NCI-H510A (cell line): ENCODE results near the gene ADI1.
"Not testable (repeated sequence)": the region's sequence is repeated elsewhere in the genome, so short reads cannot be mapped to it uniquely, and the experiment has no call there.

Source experiments
- DNase-seq: peaks from one replicate; lab custom pipeline; 2025; lab: John Stamatoyannopoulos, UW

Gene ADI1

DNA sequence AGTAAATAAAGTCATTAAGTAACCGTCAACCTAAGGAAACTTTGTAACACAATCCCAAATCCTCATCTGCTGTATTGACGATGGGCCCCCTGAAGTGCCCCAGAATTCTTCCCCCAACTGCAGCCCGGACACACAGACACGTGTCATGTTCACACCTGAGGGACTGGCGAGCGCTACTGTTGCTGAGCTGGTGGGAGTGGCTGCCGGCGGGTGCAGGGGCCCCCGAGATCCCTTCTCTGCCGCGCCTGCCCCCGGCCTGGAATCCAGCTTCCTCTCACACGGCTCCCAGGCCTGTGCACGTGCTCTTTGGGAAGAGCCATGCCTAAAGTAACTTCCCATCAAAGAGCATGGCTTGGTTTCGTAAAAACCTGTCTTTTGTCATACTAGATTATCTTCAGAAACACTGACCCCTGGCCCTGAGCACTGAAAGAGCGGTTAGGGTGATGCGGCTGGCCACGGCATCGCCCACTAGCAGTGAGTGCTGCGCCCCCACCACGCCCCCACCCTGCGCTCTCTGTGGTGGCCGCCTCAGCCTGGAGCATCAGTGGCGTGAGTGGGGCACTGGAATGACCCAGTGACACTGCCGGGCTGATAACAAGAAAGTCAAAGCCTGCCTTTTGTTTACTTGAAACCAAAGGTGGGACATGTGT lies 56.0 kb downstream of the ADI1 start:
- DNase-seq, result no peak

DNA sequence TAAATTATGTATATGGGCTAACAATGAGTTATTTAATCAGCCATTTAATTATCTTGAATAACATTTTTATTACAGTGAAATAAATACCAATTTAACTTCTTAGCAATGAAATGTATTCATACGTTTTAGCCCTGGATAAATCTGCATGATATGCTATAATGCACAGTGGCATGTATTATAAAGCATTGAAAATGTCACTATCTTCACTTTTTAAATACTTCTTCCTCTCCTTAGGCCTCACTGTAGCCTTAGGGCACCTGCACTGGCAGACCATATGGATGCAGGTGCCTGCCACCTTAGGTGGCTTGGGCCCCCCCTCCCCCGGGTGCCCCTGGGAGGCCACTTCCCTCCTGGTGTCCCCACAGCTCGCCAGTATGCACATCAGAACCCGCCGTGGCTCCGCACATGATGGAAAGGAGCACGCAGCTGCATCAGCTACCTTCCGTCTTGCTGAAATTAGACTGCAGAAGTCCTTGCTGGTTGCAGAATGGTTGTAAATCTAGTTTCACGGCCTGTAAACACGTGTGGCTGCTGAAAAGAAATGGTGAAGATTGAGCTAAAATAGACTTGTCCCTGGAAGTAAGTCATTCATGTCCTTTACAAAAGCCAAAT lies 56.7 kb downstream of the ADI1 start:
- DNase-seq, result no peak

DNA sequence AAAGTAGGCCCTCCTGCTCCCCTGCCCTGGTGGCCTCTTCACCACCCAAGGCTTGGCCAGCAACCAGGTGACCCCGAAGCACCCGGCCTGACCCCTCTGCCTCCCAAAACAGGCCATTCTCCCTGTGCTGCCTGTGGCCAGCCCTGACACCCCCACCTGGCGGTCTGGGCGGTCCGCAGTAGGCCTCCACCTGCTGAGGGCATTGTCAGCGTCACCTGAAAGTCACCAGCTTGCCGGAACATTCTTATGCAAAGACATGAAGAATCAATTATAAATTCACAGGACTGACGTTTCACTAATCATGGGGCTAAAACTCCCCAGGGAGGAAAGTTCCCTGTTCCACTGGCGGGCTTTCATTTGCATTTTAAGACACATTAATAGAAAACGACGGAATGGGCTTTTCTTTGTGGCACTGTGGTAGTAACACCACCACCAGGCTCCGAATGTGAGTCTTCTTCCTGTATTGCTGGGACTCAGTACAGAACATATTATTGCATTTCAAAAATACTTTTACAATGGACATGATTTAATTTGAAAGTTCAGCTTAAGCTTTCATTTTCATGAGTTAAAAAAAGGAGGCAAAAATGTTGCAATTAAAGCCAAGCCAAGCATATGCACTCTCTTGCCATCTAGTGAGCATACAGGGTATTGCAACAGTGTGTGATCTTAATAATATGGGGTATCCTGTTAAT lies 57.4 kb downstream of the ADI1 start:
- DNase-seq, result peak; percentile 12

DNA sequence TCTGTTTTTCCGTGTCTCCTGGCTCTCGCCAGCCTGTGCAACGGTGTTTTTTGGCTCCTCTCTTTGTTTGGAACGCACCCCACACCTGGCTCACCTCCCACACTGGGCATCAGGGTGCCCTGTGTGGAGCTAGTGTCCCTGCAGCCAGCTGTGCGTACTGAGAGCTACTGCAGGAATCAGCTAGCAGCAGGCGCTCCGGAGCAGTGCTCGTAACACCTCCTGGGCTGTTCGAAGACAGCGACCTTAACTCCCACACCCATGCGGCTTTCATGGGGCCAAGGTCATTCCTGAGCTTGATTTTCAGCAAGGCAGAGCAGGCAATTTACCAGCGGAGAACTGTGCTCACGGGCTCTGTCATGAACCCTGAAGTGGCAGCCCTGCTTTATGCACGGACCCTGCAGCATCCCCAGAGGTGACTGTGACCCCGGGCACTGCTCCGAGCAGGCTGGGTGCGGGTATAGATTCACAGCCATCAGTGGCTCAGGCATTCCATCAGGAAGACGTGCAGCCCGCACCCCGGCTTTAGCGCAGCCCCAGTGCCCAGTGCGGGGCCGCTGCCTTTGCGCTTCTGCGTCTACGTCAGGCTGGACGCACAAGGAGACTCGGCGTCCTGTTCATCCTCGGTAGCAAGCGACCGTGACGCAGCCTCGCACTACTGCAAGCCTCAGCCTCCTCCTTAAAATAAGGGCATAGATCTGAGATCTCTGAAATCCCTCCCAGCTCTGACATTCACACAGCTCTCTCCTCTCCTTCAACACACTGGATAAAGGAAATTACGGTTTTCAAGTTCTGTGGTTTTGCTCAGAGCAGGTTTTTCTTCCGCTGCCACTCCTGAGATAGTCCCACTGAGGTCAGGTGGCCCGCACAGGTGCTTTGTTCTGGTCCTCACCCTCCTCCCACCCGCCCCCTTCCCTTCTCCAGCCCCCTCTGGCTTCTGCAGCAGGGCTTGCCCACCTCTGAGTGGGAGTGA lies 58.2 kb downstream of the ADI1 start:
- DNase-seq, result no peak

DNA sequence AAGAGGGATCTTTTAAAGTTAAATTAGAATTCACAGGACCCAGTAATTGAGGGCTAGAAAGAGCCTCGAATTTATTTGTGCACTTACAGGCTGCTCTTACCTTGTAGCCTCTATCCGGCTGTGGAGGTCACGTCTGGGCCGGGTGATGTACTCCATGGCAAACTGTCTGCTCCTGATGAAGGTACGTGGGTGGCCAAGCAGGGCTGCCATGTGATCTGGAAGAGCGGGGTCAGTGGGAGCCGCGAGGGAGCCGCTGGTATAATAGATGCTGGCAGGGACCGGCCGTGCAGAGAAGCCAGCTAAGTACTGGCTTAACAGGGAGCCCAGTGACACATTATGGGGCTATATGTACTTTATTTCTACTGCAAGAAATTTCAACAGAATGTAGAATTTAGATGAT lies 59.2 kb downstream of the ADI1 start:
- DNase-seq, result no peak

DNA sequence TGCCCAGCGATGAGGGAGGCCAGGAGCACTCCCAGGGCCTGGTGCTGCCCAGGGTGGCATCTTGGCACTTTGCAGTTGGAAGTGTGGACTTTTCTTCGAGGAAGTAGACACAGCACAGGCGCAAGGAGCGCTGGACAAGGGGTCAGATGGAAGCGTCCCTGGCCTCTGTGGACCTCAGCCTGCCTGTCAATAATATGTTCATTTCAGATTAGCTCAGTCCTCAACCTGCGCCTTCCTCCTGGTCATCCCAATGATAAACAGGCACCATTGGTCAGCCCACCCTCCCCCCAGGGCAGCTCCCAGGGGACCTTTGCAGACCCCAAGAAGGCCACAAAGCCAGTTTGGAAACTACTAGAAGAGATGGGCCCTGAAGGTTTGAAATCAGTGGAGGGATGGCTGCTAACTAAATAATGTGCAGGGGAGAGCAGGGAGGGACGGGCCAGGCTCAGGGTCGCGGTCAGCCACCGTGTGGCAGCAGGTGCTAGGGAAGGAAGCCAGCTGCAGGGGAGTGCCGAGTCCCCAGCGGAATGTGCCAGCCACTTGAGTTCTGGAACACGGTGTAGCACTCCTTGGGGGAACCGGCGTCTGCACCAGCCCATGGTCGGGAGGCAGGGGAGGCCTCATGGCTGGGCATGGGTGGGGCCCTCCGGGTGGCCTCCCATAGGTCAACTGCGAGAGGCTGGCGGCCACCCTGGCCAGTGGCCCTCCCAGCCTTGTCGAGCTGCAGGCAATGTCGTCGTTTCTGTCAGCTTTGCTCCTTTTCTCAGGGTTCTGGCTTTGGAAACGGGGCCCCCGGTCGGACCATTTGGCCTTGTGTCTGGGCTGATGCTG lies 59.9 kb downstream of the ADI1 start:
- DNase-seq, result no peak

DNA sequence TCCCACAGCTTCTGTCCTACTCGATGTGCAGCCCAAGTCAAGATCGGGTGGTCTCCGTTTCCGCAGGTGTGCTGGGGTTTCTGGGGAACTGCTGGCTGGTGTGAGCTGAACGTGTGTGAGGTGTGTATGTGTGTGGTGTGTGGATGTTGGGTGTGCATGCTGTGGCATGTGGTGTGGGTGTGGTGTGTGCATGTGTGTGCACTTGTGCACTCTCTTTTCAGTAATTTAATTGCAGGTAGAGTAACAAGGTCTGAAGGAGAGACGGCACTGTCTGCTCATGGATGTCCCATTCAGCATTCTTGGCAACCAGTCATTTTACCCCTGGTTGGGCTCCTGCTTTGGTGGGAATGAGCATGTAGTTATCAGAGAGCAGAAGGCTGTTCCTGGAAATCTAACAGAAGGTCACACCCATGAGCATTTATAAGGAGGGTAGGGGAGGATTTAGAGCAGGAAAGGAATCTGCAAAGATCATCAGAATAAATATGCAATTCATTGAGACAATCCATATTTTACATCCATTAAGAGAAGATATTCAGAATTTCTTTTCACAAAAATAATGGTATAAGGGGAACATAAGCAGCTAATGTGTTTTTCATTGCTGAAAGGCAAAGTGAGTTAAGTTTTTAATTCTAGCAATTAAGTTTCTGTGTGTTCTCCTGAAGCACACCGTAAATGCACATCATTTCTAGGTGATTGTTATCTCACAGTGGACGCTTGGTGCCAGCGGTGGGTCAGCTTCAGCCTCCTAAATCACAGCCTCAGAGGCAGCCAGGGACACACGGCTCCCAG lies 60.7 kb downstream of the ADI1 start:
- DNase-seq, result no peak

DNA sequence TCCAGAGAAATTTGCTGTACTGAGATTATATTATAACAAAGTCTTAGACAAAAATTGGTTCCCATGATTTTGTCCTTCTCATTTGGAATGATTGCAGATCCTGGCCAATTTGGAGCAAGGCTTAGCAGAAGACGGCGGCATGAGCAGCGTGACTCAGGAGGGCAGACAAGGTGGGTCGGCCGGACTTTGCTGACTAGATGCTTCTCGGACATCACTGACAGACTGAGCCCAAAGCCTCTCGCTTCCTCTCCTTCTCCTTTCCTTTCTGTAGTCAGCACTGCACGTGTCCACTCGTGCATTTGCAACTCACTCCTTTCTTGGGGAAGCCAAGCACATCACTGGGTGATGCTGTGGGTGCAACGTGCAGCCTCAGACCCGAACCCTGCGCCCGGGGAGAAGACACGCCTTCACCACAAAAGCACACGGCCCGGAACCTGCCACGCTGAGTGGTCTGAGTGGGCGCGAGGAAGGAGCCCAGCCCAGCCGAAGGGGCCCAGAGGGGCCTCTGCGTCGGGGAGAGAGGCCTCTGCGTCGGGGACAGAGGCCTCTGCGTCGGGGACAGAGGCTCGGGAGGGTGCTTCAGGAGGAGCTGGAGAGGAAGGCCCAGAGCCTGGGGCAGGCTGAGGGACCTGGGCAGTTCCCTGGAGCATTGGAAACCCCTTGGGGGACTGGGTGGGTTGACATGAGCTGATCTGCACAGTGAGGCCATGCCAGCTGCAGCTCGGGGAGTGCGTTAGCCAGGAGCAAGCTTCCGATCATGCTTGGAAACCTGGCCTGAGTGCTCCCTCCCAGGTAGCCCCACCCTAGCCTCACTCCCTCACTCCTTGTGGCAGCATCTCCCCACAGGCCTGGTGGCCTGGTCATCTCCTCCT lies 61.6 kb downstream of the ADI1 start:
- DNase-seq, result no peak

DNA sequence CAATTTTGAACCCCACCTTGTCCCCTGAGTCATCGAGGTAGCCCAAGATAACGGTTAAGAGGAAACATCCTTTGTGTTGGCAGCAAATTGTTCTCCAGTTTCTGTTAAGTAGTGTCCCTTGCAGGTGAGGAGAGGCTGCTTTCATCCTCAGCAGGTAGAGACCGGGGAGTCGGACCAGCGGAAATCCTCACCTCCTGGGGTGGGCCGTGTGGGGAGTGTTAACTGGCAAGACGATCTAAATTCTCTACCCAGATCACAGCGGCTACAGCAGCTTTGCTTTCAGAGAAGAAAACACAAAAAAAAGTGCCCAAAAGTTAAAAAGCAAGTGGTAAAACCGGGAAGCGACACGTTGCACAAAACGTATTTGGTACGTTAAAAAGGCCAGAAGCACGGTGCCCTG lies 63.2 kb downstream of the ADI1 start:
- no peak for DNase-seq

DNA sequence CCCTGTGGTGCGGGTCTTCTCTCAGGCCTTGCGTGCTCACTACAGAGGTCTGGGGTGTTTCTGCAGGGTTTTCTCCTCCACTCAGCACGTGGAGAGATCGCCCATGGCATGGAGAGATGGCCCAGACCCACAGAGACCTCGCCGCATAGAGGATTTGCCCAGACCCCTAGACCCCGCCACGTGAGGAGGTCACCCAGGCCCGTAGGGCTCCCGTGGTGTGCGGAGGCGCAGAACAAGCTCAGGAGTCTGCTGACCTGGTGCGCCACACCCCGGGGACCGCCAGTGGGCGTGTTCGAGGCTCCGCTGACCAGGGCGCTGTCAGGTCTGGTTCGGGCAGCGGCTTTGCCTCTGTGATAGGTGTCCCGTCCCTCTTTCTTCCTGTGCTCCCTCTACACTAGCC lies 64.5 kb downstream of the ADI1 start:
- DNase-seq, result no peak

DNA sequence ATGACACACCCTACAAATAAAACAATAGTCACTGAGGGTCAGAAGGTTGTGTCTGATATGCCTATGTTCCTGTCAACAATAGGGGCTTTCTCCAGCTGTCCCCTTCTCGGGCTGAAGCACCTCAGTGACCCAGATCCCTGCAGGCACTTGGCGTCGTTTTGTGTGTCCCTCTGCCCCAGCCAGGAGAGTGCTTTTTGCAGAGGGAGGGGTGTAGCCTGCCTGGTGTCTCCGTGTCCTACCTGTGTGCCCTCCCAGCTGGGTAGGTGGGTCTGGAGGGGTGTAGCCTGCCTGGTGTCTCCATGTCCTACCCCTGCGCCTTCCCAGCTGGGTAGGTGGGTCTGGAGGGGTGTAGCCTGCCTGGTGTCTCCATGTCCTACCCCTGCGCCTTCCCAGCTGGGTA lies 65.3 kb downstream of the ADI1 start:
- not testable (repeated sequence) for DNase-seq

DNA sequence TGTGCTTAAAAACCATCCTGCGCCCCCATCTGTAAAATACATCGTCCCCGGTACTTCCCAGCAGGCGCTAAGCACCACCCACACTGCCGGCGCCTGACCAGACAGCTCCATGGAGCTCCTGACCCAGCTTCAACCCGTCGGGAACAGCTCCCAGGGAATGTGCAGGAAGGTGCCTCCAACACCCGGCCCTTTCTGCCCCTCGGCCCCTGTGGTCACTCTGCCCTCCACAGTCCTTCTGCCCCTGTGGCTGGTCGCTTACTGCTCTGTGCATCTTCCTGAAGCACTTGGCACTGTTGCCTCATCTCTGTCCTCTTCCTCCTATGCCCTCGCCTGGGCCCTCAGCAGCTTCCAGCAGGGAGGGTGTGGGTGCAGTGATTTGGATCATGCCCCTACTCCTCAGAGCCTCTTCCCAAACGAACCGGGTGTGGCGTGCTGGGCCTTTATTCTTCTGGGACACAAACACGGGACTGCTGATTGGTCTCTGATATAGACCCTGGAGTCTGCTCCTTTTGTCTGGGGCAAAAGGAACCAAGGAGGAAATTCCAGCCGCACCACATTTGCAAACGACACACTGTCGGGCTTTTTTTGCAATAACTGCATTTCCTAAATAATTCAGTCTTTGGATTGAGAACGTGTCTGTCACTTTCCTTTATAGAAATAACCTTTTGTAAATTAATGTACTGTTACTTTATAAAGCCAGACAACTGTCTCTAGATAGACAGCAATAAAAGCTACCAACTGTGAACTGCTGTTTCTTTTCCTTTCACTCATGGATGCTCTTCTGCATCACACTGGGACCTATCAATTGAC lies 65.9 kb downstream of the ADI1 start:
- DNase-seq, result no peak

DNA sequence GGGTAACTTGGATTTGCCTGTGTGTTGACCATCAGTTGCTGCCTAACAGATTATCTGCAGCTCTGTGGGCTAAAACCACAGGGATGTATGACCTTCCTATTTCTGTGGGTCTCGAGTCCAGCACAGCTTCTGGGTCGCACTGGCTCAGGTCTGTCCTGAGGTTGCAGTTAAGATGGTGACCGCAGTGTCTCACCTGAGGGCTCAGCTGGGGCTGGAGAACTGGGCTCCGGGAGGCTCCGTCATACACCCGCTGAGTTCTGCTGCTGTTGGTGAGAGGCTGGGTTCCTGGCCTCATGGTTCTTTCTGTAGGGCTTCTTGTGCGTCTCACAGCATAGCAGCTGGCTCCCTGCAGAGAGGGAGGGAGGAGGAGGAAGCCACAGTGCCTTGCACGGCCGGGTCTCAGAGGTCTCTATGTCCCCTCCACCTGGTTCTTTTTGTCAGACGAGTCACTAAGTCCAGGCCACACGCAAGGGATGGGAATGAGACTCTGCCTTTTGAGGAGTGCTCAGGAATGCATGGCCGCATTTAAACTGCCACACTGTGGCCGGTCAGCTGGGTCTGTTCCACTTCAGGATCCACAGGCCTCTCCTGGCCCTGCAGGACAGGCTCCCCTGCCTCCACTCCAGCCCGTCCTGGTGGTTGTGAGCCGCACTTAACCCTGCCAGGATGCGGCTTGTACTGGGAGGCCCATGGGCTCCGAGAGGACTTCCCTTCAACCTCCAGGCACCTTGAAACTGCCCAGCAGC lies 67.2 kb downstream of the ADI1 start:
- no peak for DNase-seq

DNA sequence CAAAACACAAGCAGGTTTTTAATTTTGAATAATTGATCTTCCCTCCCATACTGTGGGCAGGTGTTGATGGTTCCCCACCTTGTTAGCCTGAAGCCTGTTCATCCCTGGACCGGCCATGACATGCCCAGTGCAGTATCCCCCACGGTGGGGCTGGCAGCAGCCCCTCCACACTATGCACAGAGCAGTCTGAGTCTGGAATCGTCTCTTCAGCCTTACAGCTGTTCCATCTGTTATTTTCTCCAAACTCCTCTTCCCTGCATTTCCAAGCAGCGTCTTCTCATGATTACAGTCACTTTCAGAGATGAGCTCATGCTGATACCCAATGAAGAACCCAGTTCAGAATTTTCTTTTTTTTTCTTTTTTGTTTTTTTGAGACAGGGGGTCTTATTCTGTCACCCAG lies 68.2 kb downstream of the ADI1 start:
- DNase-seq, result no peak

DNA sequence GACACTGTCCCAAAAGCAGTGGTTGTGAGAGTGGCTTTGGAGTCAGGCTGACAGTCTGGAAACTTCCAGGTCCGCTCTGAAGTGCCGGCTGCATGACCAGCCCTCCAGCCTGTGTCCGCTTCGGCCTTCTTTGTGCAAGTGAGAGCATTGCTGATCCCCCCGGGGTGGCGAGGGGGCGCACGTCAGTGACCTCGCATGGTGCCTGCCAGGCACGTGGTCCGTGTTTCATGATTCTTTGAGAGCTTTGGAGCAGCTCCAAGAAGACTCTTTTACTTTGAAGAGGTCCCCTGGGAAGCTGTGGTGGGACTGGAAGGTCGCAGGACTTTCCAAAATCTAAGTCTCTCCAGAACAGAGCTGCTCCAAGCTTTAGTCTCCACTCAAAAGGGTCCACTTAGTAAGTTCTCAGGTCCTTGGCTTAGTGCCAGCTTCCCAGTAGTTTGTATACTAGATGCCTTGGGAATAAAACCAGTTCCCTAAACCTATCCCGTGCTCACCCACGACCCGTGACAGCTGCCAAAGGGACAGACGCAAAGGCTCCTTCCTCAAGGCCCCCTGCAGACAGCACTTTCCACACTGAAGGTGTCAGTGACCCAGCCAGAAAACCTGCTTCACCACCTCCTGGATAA lies 68.8 kb downstream of the ADI1 start:
- no peak for DNase-seq

DNA sequence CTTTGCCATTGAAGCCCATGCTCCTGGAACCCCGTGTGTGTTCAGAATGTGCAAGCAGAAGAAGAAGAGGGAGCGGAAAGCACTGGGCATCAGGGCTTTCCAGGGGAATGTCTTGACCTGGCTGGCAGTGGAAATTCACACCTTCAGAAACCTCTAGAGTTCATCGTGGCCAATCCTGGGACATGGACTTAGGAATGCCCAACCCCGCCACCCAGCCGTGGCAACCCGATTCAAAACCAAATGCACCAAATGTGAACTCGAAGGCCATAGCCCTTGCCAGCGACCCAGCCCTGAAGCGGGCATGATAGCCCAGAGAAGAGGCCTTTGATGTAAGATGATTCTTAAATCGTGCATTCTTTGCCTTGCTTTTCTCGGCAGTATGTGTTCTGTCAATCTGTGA lies 69.4 kb downstream of the ADI1 start:
- no peak for DNase-seq

DNA sequence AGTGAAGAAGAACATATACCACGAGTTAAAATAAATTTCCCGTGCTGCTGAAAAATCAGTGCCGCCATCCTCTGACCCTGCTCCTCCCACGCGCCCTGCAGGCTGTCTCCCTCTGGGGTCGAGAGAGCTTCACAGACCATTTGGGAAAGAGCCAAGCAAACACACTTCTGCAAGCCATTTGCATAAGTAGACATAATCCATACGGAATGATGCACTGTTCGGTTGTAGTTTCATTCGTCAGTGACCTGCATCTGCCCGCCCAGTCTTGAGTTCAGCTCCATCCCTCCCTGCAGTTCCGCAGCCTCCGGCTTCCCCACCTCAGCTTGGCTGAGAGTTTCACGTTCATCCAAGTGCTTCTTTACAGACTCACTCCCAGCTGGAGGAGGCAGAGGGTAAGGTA lies 70.2 kb downstream of the ADI1 start:
- no peak for DNase-seq
